SK-N-MC (cell line): ENCODE results near the gene PKNOX2.

ENCODE experiments used
- EZH2 ChIP-seq: fragments of 200-600 bp; sonication (generic); IDR thresholded peaks from one replicate; pipeline ENCODE4 v1.6.1; 2017; ENCODE audit warnings: antibody characterized with exemption
- FOXP2 ChIP-seq: optimal IDR thresholded peaks from 2 replicates; pipeline ENCODE3; 2011; ENCODE audit warnings: mild to moderate bottlenecking, moderate library complexity; ENCODE audit not compliant: insufficient read depth; ENCODE audit errors: extremely low read length, control extremely low read depth
- POLR2AphosphoS5 ChIP-seq: IDR thresholded peaks from 2 replicates; pipeline ENCODE4 v1.6.1; 2012; ENCODE audit warnings: mild to moderate bottlenecking, low read depth, low read length, borderline replicate concordance

GRCh38 chr11:125331357-125332035, 166.9 kb downstream of the PKNOX2 start:
- TF ChIP-seq EZH2 (no peak), FOXP2 (no peak), POLR2AphosphoS5 (no peak)
